ENCODE results near the gene ATM.
A peak's percentile ranks its signal among the peaks of the same experiment; 100 is the strongest.
"Not testable (repeated sequence)": the region's sequence is repeated elsewhere in the genome, so short reads cannot be mapped to it uniquely, and the experiment has no call there.

The ATM gene

DNA sequence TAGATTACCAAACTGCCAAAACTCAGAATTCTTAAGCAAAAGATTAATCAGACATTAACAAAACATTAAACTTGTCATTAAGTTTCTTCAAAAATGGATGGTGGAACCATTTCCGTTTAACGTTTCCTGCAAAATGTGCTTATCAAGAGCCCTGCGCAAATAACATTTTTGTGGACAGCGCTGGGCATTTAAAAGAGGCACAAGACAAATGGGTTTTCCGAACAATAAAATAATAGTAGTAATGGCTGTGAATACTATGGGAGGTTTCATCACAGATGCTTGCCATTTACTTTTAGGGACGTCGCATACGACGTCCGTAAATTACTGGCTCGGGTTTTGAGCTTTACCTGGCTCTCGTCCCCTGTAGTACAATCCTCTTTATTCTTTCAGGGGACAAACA is 1.5 kb upstream of the ATM start:
- DNase-seq, result peak; percentile 27

- peak; percentile 59 for DNase-seq
Observed at GRCh38 chr11:108221911-108222573, 825 bp upstream of the ATM start.

GRCh38 chr11:108223348-108224149 is 682 bp downstream of the ATM start:
- DNase-seq, result peak; percentile 65

DNA sequence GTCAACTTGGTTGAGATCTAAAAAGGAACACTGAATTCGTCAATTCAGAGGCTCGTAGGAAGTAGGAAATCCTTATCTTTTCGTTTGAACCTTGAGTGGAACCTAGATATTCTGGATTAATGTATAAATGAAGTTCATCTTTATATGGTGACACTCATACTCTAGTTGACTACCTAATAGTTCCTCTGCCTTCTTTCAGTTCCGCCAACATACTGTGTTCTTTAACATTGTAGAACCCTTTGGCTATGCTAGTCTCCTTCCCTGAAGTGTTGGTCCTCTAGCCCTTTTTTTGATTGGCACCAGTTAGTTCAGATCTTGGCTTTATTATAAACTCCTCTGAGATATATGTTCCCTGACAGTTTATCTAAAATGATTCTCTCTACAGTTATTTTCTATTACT is 1.5 kb downstream of the ATM start:
- DNase-seq, result no peak

- DNase-seq, result peak; percentile 82
Observed at GRCh38 chr11:108224911-108225786, 2.3 kb downstream of the ATM start.

DNA sequence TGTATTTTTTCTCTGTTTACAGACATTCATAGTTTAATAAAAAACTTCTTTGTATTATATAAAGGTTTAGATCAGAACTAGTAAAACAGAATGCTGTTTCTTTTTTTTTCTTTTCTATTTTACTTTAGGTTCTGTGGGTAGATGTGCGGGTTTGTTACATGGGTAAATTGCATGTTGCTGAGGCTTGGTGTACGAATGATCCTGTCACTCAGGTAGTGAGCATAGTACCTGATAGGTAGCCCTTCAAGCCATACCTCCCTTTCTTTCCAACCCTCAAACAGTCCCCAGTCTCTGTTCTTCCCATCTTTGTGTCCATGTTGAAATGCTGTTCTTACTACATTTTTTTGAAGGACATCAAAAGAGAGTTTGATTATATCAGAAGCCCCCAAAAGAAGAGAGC is 3.2 kb downstream of the ATM start:
- DNase-seq, result no peak

DNA sequence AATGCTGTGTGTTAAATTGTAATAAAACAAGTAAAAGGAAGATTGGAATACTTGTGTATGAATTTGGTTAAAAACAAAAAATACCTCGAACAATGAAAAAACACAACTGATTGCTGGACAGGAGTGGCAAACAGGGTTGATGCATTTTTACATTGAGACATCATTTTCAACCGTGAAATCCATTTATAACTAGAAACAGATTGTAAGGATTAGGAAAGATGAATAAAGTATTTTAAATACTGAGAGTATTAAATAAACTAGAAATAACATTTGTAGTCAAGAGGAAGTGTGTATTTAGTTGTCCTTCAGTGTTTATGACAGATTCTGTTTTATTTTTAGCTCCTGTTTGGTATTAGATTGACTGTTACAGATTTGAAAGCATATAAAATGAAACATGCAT is 5.4 kb downstream of the ATM start:
- DNase-seq, result no peak

DNA sequence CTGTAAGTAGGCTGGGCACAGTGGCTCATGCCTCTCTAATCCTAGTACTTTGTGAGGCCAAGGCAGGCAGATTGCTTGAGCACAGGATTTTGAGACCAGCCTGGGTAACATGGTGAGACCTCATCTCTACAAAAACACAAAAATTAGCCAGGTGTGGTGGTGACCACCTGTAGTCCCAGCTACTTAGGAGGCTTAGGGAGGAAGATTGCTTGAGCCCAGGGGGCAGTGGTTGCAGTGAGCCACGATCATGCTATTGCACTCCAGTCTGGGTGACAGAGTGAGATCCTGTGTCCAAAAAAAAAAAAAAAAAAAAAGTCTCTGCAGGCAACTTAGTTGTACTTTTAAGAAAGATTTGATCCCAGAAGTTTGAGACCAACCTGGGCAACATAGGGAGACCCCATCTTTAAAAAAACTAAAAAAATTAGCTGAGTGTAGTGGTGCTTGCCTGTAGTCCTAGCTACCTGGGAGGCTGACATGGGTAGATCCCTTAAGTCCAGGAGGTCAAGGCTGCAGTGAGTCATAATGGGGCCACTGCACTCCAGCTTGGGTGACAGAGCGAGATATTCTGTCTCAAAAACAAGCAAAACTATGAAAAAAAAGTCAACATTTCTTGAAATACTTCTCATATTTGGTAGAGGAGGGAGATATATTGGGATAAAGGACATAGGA is 10.5 kb downstream of the ATM start:
- DNase-seq, result no peak

GRCh38 chr11:108235192-108235591 is 12.3 kb downstream of the ATM start:
- no peak for DNase-seq

DNA sequence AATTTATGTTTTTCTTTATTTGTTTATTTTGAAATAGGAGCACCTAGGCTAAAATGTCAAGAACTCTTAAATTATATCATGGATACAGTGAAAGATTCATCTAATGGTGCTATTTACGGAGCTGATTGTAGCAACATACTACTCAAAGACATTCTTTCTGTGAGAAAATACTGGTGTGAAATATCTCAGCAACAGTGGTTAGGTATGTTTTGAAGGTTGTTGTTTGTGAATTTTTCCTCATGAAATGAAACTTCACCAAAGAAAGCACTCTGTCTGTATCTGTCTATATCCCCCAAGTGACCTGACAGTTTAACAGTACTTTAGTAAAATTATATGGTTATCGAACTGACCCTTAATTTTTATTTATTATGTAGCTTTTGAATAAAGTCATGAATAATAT is 12.8 kb downstream of the ATM start:
- DNase-seq, result no peak

DNA sequence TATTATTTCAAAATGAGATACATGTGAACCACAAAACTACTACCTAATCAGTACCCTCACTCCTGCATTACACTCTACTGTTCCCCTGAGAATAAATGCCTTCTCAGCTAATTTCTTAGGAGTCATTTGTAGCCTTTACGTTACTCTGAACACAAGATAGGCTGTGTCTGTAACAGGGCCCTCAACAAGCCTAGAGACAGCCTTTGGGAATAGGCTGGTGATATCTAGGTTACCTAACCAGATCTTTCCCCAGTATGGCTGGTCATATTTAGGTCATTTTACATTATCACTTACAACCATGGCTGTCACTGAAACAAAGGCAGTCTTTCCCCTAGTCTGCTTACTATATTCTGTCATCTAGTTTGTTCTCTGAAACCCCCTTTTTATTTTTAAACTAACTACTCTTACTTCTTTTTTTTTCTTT is 14.2 kb downstream of the ATM start:
- peak; percentile 54 for DNase-seq

DNA sequence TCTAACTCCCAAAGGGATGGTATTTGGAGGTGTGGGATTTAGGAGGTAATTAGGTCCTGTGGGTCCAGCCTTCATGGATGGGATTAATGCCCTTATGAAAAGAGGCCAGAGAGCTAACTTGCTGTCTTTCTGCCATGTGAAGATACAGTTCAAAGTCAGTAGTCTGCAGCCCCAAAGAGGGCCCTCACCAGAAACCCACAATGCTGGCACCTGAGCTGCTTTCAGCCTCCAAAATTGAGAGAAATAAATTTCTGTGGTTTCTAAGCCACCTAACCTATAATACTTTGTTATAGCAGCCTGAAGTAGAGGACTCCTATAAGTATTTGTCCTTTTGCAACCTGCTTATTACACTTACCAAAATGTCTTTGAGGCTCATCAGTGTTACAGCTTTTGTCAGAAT is 16.2 kb downstream of the ATM start:
- DNase-seq, result peak; percentile 49

DNA sequence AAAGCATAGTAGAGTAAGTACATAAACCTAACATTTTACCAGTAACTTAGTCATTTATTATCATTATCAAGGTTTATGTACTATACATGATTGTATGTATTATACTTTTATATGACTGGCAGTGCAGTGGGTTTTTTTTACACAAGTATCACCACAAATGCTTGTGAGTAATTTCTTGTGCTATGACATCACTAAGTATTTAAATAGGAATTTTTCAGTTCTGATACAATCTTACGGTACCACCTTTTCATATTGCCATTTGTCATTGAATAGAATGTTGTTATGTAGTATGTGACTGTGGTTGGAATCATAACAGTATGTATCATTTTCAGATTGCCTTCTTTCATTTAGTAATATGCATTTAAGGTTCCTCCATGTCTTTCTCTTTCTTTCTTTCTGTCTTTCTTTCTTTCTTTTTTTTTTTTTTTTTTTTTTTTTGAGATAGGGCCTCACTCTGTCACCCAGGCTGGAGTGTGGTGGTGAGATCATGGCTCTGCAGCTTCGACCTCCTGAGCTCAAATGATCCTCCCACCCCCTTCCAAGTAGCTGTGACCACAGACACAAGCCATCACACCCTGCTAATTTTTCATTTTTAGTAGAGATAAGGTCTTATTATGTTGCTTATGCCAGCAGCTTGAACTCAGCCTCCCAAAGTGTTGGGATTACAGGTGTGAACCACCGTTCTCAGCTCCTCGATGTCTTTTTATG is 18.6 kb downstream of the ATM start:
- DNase-seq, result peak; percentile 57

DNA sequence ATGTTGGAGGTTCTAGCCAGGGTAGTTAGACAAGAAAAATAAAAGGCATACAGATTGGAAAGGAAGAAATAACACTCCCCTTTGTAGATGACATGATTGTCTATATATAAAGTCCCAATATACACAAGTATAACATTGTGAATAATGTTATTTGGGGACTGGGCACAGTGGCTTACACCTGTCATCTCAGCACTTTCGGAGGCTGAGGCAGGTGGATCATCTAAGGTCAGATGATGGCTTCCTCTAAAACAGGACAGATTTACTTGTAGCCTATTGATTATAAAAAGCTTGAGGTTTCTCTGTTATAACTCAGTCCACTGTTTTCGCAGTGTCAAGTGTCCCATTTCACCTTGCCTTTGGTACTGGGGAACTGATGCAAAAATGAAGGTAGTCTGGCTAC is 19.6 kb downstream of the ATM start:
- no peak for DNase-seq

DNA sequence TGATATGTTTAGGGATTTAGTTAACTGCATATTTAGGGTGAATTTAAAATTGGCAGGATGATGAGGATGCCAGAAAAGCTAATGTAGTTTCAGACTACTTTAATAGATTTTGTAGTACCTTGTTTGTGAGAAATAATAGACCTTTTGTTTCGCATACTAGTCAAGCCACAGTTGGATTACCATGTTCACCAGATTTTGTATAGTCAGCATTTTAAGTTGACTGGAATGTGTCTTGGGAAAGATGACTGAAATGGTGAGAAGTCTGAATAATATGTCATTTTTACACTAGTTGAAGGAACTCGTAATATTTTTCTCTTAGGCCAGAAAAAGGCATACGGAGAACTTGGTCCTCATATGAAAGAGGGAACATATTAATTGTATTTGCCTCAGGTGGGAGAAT is 23.4 kb downstream of the ATM start:
- no peak for DNase-seq

DNA sequence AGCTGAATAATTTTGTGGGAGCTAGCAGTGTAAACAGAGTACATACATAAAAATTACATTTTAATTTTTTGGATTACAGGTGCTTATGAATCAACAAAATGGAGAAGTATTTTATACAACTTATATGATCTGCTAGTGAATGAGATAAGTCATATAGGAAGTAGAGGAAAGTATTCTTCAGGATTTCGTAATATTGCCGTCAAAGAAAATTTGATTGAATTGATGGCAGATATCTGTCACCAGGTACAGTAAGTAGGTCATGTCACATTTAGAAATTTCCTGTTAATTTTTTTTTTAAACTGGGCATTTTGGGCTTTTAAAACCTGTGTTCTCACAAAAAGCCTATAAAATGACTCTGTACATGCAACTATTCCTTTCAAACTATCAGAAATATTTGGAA is 24.0 kb downstream of the ATM start:
- no peak for DNase-seq

GRCh38 chr11:108253176-108253575 is 30.3 kb downstream of the ATM start:
- no peak for DNase-seq

DNA sequence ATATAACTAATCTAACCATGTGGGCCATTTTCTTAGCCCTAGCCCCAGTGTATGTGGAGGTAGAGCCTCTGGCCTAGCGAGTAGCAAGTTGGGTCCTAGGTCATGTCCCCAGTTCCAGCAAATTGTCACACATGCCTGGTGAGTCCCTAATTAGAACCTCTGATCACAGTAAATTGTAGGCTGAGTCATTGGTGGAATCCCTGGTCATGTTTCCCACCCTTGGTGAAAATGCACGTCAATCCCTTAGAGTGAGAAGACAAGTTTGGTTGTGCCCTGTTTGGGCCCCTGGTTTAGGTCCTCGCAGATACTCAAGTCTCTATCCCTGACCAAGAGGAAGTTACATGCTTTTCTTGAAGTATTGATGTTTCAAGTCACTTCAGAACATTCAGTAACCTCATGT is 46.7 kb downstream of the ATM start:
- DNase-seq, result no peak

GRCh38 chr11:108276985-108277616 is 54.2 kb downstream of the ATM start:
- not testable (repeated sequence) for DNase-seq

DNA sequence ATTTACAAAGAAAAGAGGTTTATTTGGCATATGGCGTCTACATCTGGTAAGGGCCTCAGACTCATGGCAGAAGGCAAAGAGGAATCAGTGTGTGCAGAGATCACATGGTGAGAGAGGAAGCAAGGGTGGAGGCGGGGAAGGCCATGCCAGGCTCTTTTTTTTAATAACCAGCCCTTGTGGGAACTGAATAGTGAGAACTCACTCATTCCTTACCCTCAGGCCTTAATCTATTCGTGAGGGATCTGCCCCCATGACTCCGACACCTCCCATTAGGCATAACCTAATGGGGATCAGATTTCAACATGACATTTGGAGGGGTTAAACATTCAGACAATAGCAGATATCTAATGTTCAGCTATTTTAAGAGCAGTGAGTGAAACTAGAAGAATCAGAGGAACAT is 55.7 kb downstream of the ATM start:
- no peak for DNase-seq

DNA sequence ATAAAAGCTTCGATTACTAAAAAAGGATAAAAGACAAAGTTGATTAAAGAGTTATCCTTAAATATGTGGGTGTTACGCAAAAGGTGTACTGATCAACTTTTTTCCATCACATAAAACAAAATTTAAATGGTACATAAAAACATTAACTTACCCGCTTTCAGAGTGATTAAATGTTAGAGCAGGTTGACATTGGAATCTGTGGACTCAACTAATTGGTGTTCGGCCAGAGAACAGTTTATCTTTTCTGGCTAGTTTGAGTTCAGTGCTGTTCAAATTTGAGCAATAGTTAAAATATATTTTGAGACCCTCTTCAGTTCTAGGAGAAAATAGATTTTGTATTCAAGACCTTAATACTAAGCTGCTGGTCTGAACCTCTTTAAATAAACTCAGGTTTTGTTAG is 56.1 kb downstream of the ATM start:
- DNase-seq, result no peak

DNA sequence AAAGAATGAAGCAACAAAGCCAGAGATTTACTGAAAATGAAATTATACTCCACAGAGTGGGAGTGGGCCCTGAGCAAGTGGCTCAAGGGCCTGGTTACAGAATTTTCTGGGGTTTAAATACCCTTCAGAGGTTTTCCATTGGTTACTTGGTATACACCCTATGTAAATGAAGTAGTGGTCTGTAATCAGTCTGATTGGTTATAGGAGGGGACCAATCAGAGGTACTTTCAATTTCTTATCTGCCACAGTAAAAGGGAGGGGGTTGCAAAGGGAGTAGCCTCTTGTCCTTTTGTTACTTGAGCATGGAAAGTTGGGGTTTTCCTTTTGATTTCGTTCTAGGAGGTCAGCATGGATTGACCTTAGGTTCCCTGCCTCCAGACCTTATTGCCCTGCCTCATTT is 63.5 kb downstream of the ATM start:
- peak; percentile 12 for DNase-seq

Measured in CD4-positive, alpha-beta T cell treated with Interleukin-10 for 1 hour (primary cell).